Measurements from ENCODE around the gene RWDD1. TPM values are rescaled to one million over a fixed set of nuclear protein-coding genes. Genes with fewer than 3 reads are reported as not detected.

The RWDD1 gene
- total and polyA plus RNA-seq, 2 of the 13 experiments (the other 11 are each of a cell fraction or from before 2014, with no cell fraction given): 27.4 to 67.1 TPM

- TF ChIP-seq FOXO4 (CRISPR knock-in tag; conservative IDR thresholded peaks at IDR 0.05): no peak
- TF ChIP-seq SNAPC2 (CRISPR knock-in tag; IDR thresholded peaks at IDR 0.05): no peak
- TF ChIP-seq ZNF670 (CRISPR knock-in tag; IDR thresholded peaks at IDR 0.05; ENCODE audit: borderline replicate concordance): no peak
- peak; percentile 94 for TF ChIP-seq ZNF609 (CRISPR knock-in tag; IDR thresholded peaks at IDR 0.05; ENCODE audit: borderline replicate concordance)
- no peak for TF ChIP-seq PRDM4 (CRISPR knock-in tag; IDR thresholded peaks at IDR 0.05; ENCODE audit: borderline replicate concordance)
- TF ChIP-seq, protein P1, sequence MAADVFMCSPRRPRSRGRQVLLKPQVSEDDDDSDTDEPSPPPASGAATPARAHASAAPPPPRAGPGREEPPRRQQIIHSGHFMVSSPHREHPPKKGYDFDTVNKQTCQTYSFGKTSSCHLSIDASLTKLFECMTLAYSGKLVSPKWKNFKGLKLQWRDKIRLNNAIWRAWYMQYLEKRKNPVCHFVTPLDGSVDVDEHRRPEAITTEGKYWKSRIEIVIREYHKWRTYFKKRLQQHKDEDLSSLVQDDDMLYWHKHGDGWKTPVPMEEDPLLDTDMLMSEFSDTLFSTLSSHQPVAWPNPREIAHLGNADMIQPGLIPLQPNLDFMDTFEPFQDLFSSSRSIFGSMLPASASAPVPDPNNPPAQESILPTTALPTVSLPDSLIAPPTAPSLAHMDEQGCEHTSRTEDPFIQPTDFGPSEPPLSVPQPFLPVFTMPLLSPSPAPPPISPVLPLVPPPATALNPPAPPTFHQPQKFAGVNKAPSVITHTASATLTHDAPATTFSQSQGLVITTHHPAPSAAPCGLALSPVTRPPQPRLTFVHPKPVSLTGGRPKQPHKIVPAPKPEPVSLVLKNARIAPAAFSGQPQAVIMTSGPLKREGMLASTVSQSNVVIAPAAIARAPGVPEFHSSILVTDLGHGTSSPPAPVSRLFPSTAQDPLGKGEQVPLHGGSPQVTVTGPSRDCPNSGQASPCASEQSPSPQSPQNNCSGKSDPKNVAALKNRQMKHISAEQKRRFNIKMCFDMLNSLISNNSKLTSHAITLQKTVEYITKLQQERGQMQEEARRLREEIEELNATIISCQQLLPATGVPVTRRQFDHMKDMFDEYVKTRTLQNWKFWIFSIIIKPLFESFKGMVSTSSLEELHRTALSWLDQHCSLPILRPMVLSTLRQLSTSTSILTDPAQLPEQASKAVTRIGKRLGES (CRISPR knock-in tag; IDR thresholded peaks at IDR 0.05; ENCODE audit: borderline replicate concordance): no peak
- TF ChIP-seq ZNF782 (CRISPR knock-in tag; IDR thresholded peaks at IDR 0.05; ENCODE audit: borderline replicate concordance): no peak
- TF ChIP-seq, protein P2, sequence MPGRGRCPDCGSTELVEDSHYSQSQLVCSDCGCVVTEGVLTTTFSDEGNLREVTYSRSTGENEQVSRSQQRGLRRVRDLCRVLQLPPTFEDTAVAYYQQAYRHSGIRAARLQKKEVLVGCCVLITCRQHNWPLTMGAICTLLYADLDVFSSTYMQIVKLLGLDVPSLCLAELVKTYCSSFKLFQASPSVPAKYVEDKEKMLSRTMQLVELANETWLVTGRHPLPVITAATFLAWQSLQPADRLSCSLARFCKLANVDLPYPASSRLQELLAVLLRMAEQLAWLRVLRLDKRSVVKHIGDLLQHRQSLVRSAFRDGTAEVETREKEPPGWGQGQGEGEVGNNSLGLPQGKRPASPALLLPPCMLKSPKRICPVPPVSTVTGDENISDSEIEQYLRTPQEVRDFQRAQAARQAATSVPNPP (CRISPR knock-in tag; IDR thresholded peaks at IDR 0.05): no peak
- no peak for TF ChIP-seq ZNF691 (CRISPR knock-in tag; IDR thresholded peaks at IDR 0.05; ENCODE audit: borderline replicate concordance, low read depth)
- no peak; the same call in 1 of the 2 replicates for TF ChIP-seq RXRA (CRISPR knock-in tag; IDR thresholded peaks at IDR 0.05)
- TF ChIP-seq, protein P3, sequence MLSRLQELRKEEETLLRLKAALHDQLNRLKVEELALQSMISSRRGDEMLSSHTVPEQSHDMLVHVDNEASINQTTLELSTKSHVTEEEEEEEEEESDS (CRISPR knock-in tag; IDR thresholded peaks at IDR 0.05; ENCODE audit: borderline replicate concordance): no peak
- peak; percentile 76 for TF ChIP-seq PHF21A (CRISPR knock-in tag; IDR thresholded peaks at IDR 0.05)
Measured at GRCh38 chr6:116550796-116551195, 20.5 kb upstream of the RWDD1 start (continued).

Data from HepG2 (cell line).